DND-41 (cell line): ENCODE results near the gene PITPNM1.

Experiments used
- ATAC-seq: fragments of 200-7000 bp; cut with Tn5 transposase; 3 replicates; pipeline ENCODE4 v1.9.1; 2021; ENCODE audit warnings: low read depth; ENCODE audit not compliant: insufficient read depth
- DNase-seq: peaks from one replicate; pipeline ENCODE4 v3.0.0-alpha.2; 2020
- H2AFZ ChIP-seq: 2 replicates; pipeline ENCODE4 v1.6.0; 2012; ENCODE audit warnings: low read depth, low read length
- H3K27ac ChIP-seq: 2 replicates; pipeline ENCODE4 v1.5.1; 2012; ENCODE audit warnings: low read length, inconsistent platforms
- H3K27me3 ChIP-seq: fragments of 200-600 bp; sonication (generic); 2 replicates; pipeline ENCODE4 v1.6.0; 2012; ENCODE audit warnings: low read length, mild to moderate bottlenecking, inconsistent platforms; ENCODE audit not compliant: insufficient read depth, poor library complexity
- H3K36me3 ChIP-seq: 2 replicates; pipeline ENCODE4 v1.5.1; 2012; ENCODE audit warnings: low read length, inconsistent platforms; ENCODE audit not compliant: insufficient read depth
- H3K4me1 ChIP-seq: 2 replicates; pipeline ENCODE4 v1.5.1; 2012; ENCODE audit warnings: mild to moderate bottlenecking, low read length; ENCODE audit not compliant: insufficient read depth
- H3K4me2 ChIP-seq: 2 replicates; pipeline ENCODE4 v1.6.0; 2012; ENCODE audit warnings: mild to moderate bottlenecking, moderate library complexity, low read length, inconsistent platforms; ENCODE audit not compliant: insufficient read depth
- H3K4me3 ChIP-seq, 2 experiments: fragments of 200-600 bp in 1 of 2; shearing (Covaris generic) in 1 of 2; 2 replicates each; pipeline ENCODE4 v1.5.1; 2012 to 2016; ENCODE audit warnings: inconsistent platforms in 2 of 2, low read length in 2 of 2, mild to moderate bottlenecking in 2 of 2, low read depth in 1 of 2, moderate library complexity in 1 of 2
- H3K79me2 ChIP-seq: 2 replicates; pipeline ENCODE4 v1.6.0; 2012; ENCODE audit warnings: low read length, inconsistent platforms; ENCODE audit not compliant: insufficient read depth
- H3K9ac ChIP-seq: 2 replicates; pipeline ENCODE4 v1.6.0; 2012; ENCODE audit warnings: low read depth, mild to moderate bottlenecking, inconsistent platforms, low read length, moderate library complexity
- H3K9me3 ChIP-seq: 2 replicates; pipeline ENCODE4 v1.5.1; 2012; ENCODE audit warnings: low read length, moderate library complexity, mild to moderate bottlenecking, inconsistent platforms; ENCODE audit not compliant: insufficient read depth, severe bottlenecking
- H4K20me1 ChIP-seq: 2 replicates; pipeline ENCODE4 v1.6.0; 2012; ENCODE audit warnings: low read length; ENCODE audit not compliant: insufficient read depth
- EZH2 ChIP-seq: IDR thresholded peaks from 3 replicates; pipeline ENCODE4 v1.6.1; 2012; ENCODE audit warnings: borderline replicate concordance, low read depth, mild to moderate bottlenecking, moderate library complexity, low read length, inconsistent platforms; ENCODE audit not compliant: severe bottlenecking
- TF ChIP-seq, protein P1 (sequence below): IDR thresholded peaks from 2 replicates; pipeline ENCODE4 v1.5.1; 2012; ENCODE audit warnings: borderline replicate concordance, low read length, moderate library complexity, mild to moderate bottlenecking; ENCODE audit not compliant: poor library complexity, severe bottlenecking; ENCODE audit errors: extremely low read depth

PITPNM1 gene

DNA sequence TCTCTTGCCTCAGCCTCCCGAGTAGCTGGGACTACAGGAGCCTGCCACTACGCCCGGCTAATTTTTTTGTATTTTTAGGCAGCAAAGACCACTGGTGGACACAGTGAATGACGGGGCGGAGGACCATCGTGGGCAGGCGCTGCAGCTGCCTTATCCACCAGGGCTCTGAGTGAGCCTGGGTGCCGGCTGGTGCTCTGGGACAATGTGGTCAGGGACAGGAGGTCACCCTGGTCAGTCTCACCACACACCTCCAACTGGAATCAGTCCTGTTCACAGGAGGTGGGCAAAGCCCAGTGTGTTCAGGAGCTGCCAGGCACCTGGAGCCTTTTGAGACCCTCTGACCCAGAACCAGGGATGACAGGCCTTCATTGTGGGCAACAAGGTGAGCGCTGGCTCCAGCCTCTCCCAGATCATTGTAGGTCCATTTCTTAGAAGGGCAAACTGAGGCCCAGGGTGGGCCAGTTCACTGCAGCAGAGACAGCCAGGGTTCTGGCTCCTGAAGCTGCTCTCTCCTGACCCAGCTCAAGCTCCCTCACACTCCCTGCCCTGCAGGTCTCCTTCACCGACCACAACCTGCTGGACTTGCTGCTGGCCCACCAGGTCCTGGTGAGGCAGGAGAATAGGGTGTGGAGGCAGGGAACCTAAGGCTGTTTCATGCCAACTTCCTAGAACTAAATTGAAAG is 33.8 kb upstream of the PITPNM1 start:
- H3K4me1 ChIP-seq: peaks cover 14% of the 10 kb centered on the region
- H3K9ac ChIP-seq: no peak overlapping the region
- H3K27me3 ChIP-seq: no peaks in the 10 kb centered on the region
- H3K79me2 ChIP-seq: no peaks in the 10 kb centered on the region
- no peak overlapping the region for H2AFZ ChIP-seq
- DNase-seq: no peak
- no peak overlapping the region for H3K27ac ChIP-seq
- H4K20me1 ChIP-seq: no peaks in the 10 kb centered on the region
- TF ChIP-seq, protein P1, sequence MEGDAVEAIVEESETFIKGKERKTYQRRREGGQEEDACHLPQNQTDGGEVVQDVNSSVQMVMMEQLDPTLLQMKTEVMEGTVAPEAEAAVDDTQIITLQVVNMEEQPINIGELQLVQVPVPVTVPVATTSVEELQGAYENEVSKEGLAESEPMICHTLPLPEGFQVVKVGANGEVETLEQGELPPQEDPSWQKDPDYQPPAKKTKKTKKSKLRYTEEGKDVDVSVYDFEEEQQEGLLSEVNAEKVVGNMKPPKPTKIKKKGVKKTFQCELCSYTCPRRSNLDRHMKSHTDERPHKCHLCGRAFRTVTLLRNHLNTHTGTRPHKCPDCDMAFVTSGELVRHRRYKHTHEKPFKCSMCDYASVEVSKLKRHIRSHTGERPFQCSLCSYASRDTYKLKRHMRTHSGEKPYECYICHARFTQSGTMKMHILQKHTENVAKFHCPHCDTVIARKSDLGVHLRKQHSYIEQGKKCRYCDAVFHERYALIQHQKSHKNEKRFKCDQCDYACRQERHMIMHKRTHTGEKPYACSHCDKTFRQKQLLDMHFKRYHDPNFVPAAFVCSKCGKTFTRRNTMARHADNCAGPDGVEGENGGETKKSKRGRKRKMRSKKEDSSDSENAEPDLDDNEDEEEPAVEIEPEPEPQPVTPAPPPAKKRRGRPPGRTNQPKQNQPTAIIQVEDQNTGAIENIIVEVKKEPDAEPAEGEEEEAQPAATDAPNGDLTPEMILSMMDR: no peak
- TF ChIP-seq EZH2: no peak
- H3K4me3 ChIP-seq: no peak overlapping the region
- ATAC-seq: no peak
- no peak overlapping the region for H3K4me2 ChIP-seq
- peaks cover 9% of the 10 kb centered on the region for H3K9me3 ChIP-seq
- H3K36me3 ChIP-seq: no peaks in the 10 kb centered on the region

- Histone ChIP-seq H4K20me1 (no peaks in the 10 kb centered on the region), H3K4me2 (no peak overlapping the region), H3K4me1 (peaks cover 8% of the 10 kb centered on the region), H3K27me3 (no peaks in the 10 kb centered on the region), H3K4me3 (no peak overlapping the region), H3K27ac (no peak overlapping the region), H2AFZ (no peak overlapping the region), H3K36me3 (no peaks in the 10 kb centered on the region), H3K9ac (no peak overlapping the region), H3K9me3 (peaks cover 16% of the 10 kb centered on the region), H3K79me2 (no peaks in the 10 kb centered on the region)
- no peak for ATAC-seq
- DNase-seq: no peak
- TF ChIP-seq EZH2: no peak
- TF ChIP-seq, protein P1: no peak
Observed at GRCh38 chr11:67538306-67538705, 33.1 kb upstream of the PITPNM1 start.

GRCh38 chr11:67535561-67535960 is 30.4 kb upstream of the PITPNM1 start:
- no peaks in the 10 kb centered on the region for H3K36me3 ChIP-seq
- H3K27me3 ChIP-seq: no peaks in the 10 kb centered on the region
- H3K4me2 ChIP-seq: no peak overlapping the region
- H2AFZ ChIP-seq: no peak overlapping the region
- H3K4me3 ChIP-seq: no peak overlapping the region
- no peaks in the 10 kb centered on the region for H3K4me1 ChIP-seq
- TF ChIP-seq, protein P1: no peak
- TF ChIP-seq EZH2: no peak
- ATAC-seq: no peak
- H3K9me3 ChIP-seq: peaks cover 23% of the 10 kb centered on the region
- no peaks in the 10 kb centered on the region for H4K20me1 ChIP-seq
- no peak overlapping the region for H3K9ac ChIP-seq
- DNase-seq: no peak
- H3K79me2 ChIP-seq: no peaks in the 10 kb centered on the region
- H3K27ac ChIP-seq: no peak overlapping the region
